ENCODE measurements around the gene LPP. TPM values are rescaled to one million over a fixed set of nuclear protein-coding genes. Genes with fewer than 3 reads are reported as not detected.

The LPP gene
- total and polyA plus RNA-seq, 2 of the 13 experiments (the other 11 are each of a cell fraction or from before 2014, with no cell fraction given): 19.2 to 29.9 TPM

- TF ChIP-seq MAFK (conservative IDR thresholded peaks at IDR 0.05 in 1 of 2, IDR thresholded peaks at IDR 0.05 in 1 of 2; ENCODE audit: low read length in 2 of 2) (peak in 1 of 2 experiments; percentile 1; a peak in 1 of 4 replicates), SMAD3 (CRISPR knock-in tag; IDR thresholded peaks at IDR 0.05) (peak; percentile 88), ZNF496 (CRISPR knock-in tag; IDR thresholded peaks at IDR 0.05; ENCODE audit: insufficient replicate concordance) (no peak), ZNF263 (CRISPR knock-in tag; IDR thresholded peaks at IDR 0.05) (no peak), SMARCE1 (IDR thresholded peaks at IDR 0.05; ENCODE audit: borderline replicate concordance) (0 out of 2 replicates have a peak, but pooled peaks have one; percentile 32), SOX6 (IDR thresholded peaks at IDR 0.05) (no peak), SOX6 (CRISPR knock-in tag; IDR thresholded peaks at IDR 0.05) (peak; percentile 99), RBFOX2 (IDR thresholded peaks at IDR 0.05; ENCODE audit: low read depth, low read length) (peak; percentile 72), ARNTL (CRISPR knock-in tag; IDR thresholded peaks at IDR 0.05) (peak; percentile 85), PHF20 (CRISPR knock-in tag; IDR thresholded peaks at IDR 0.05) (no peak), SP140L (CRISPR knock-in tag; IDR thresholded peaks at IDR 0.05; ENCODE audit: borderline replicate concordance) (no peak), ZSCAN25 (CRISPR knock-in tag; IDR thresholded peaks at IDR 0.05) (peak; percentile 74; the same call in 1 of the 2 replicates), KDM4B (CRISPR knock-in tag; IDR thresholded peaks at IDR 0.05) (peak; percentile 38; the same call in 1 of the 2 replicates), TRAFD1 (CRISPR knock-in tag; IDR thresholded peaks at IDR 0.05; ENCODE audit: borderline replicate concordance) (peak; percentile 35; the same call in 1 of the 2 replicates), SIX4 (CRISPR knock-in tag; IDR thresholded peaks at IDR 0.05) (peak; percentile 61; the same call in 1 of the 2 replicates), TOPORS (CRISPR knock-in tag; IDR thresholded peaks at IDR 0.05) (no peak), MXD4 (CRISPR knock-in tag; IDR thresholded peaks at IDR 0.05) (peak; percentile 27; the same call in 1 of the 2 replicates), NCOA1 (CRISPR knock-in tag; IDR thresholded peaks at IDR 0.05) (no peak), FIP1L1 (IDR thresholded peaks at IDR 0.05; ENCODE audit: borderline replicate concordance, insufficient read depth, low read depth, low read length) (no peak), ZNF275 (CRISPR knock-in tag; IDR thresholded peaks at IDR 0.05; ENCODE audit: borderline replicate concordance) (peak; percentile 83; the same call in 1 of the 2 replicates), ZNF652 (CRISPR knock-in tag; IDR thresholded peaks at IDR 0.05; ENCODE audit: borderline replicate concordance, low read depth) (peak; percentile 30; the same call in 1 of the 2 replicates), ZNF317 (CRISPR knock-in tag; IDR thresholded peaks at IDR 0.05) (peak; percentile 65)
- TF ChIP-seq, protein P1, sequence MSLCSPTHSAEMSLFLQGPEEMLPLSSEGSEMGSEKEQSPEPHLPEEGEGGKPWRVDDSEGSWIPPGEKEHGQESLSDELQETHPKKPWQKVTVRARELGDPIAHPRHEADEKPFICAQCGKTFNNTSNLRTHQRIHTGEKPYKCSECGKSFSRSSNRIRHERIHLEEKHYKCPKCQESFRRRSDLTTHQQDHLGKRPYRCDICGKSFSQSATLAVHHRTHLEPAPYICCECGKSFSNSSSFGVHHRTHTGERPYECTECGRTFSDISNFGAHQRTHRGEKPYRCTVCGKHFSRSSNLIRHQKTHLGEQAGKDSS (CRISPR knock-in tag; IDR thresholded peaks at IDR 0.05; ENCODE audit: borderline replicate concordance, low read depth): peak; percentile 70; the same call in 1 of the 2 replicates
- TF ChIP-seq, protein P2, sequence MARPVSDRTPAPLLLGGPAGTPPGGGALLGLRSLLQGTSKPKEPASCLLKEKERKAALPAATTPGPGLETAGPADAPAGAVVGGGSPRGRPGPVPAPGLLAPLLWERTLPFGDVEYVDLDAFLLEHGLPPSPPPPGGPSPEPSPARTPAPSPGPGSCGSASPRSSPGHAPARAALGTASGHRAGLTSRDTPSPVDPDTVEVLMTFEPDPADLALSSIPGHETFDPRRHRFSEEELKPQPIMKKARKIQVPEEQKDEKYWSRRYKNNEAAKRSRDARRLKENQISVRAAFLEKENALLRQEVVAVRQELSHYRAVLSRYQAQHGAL (CRISPR knock-in tag; IDR thresholded peaks at IDR 0.05; ENCODE audit: not compliant biosample characterization): no peak
- TF ChIP-seq, protein P3, sequence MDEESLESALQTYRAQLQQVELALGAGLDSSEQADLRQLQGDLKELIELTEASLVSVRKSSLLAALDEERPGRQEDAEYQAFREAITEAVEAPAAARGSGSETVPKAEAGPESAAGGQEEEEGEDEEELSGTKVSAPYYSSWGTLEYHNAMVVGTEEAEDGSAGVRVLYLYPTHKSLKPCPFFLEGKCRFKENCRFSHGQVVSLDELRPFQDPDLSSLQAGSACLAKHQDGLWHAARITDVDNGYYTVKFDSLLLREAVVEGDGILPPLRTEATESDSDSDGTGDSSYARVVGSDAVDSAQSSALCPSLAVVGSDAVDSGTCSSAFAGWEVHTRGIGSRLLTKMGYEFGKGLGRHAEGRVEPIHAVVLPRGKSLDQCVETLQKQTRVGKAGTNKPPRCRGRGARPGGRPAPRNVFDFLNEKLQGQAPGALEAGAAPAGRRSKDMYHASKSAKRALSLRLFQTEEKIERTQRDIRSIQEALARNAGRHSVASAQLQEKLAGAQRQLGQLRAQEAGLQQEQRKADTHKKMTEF (CRISPR knock-in tag; IDR thresholded peaks at IDR 0.05): peak; percentile 95
Observed at GRCh38 chr3:188294823-188295487, 141.0 kb downstream of the LPP start (continued).
